ENCODE data around the gene RBM26.

RBM26 gene

GRCh38 chr13:79295906-79296706 is 109.9 kb downstream of the RBM26 start:
- Histone ChIP-seq H3K27me3 (no peaks in the 10 kb centered on the region), H3K36me3 (no peaks in the 10 kb centered on the region), H3K4me1 (no peaks in the 10 kb centered on the region; the same call in 1 of the 2 replicates), H3K9me3 (peaks cover 2% of the 10 kb centered on the region; the same call in 1 of the 2 replicates), H3K4me3 (ENCODE audit: low read depth, low read length) (no peak overlapping the region)
- TF ChIP-seq, protein P1, sequence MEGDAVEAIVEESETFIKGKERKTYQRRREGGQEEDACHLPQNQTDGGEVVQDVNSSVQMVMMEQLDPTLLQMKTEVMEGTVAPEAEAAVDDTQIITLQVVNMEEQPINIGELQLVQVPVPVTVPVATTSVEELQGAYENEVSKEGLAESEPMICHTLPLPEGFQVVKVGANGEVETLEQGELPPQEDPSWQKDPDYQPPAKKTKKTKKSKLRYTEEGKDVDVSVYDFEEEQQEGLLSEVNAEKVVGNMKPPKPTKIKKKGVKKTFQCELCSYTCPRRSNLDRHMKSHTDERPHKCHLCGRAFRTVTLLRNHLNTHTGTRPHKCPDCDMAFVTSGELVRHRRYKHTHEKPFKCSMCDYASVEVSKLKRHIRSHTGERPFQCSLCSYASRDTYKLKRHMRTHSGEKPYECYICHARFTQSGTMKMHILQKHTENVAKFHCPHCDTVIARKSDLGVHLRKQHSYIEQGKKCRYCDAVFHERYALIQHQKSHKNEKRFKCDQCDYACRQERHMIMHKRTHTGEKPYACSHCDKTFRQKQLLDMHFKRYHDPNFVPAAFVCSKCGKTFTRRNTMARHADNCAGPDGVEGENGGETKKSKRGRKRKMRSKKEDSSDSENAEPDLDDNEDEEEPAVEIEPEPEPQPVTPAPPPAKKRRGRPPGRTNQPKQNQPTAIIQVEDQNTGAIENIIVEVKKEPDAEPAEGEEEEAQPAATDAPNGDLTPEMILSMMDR (IDR thresholded peaks at IDR 0.05; ENCODE audit: low read depth, low read length): no peak
- DNase-seq: no peak

DNA sequence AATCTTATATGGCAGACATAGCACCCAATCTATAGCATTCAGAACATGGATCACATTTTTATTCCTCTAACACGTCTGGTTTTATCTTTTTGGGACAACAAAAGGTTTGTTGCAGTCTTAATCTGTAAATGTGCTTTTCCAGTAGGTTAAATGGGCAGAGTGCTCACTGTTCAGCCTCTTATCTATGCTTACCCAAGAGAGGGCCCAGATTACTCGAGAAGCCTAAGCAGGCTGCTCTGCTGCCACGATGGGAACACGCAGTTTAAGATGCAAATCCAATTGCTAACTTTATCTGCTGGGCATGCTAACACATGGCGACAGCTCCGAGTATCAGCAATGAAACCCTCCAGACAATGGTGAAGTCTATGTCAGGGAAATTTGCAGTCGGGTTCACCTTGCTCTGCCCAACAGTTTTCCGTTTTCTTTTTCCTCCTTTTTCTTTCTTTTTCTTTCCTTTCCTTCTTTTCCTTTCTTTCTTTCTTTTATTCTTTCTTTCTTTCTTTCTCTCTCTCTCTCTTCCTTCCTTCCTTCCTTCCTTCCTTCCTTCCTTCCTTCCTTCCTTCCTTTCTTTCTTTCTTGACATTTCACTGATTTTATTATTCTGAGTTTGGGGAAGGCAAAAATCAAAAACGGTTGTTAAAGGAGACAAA is 115.3 kb downstream of the RBM26 start:
- no peaks in the 10 kb centered on the region for H3K9me3 ChIP-seq
- no peaks in the 10 kb centered on the region for H3K27me3 ChIP-seq
- TF ChIP-seq, protein P1 (IDR thresholded peaks at IDR 0.05; ENCODE audit: low read depth, low read length): no peak
- no peak overlapping the region for H3K4me3 ChIP-seq (ENCODE audit: low read depth, low read length)
- DNase-seq: peak; percentile 34
- H3K36me3 ChIP-seq: no peaks in the 10 kb centered on the region
- peaks cover 4% of the 10 kb centered on the region; the same call in 1 of the 2 replicates for H3K4me1 ChIP-seq

DNA sequence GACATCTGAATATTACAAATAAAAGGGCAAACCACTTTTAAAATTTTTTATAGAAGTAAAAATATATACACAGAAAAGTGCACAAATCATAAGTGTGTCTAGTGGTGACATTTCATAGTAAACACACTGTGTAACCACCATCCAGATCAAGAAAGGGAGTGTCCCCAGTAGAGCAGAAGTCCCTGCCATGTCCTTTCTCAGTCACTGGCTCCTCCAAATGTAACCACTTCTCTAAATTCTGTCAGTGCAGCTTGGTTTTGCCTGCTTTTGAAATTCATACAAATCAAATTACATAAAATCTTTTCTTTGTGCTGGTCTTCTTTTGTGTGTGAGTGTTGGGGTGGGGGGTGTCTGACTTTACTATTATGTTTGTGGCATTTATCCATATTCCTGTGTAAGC is 116.5 kb downstream of the RBM26 start:
- DNase-seq: no peak
- Histone ChIP-seq H3K4me3 (ENCODE audit: low read depth, low read length) (no peak overlapping the region), H3K9me3 (no peaks in the 10 kb centered on the region), H3K27me3 (no peaks in the 10 kb centered on the region), H3K36me3 (no peaks in the 10 kb centered on the region), H3K4me1 (peaks cover 4% of the 10 kb centered on the region; the same call in 1 of the 2 replicates)
- TF ChIP-seq, protein P1 (IDR thresholded peaks at IDR 0.05; ENCODE audit: low read depth, low read length): no peak

DNA sequence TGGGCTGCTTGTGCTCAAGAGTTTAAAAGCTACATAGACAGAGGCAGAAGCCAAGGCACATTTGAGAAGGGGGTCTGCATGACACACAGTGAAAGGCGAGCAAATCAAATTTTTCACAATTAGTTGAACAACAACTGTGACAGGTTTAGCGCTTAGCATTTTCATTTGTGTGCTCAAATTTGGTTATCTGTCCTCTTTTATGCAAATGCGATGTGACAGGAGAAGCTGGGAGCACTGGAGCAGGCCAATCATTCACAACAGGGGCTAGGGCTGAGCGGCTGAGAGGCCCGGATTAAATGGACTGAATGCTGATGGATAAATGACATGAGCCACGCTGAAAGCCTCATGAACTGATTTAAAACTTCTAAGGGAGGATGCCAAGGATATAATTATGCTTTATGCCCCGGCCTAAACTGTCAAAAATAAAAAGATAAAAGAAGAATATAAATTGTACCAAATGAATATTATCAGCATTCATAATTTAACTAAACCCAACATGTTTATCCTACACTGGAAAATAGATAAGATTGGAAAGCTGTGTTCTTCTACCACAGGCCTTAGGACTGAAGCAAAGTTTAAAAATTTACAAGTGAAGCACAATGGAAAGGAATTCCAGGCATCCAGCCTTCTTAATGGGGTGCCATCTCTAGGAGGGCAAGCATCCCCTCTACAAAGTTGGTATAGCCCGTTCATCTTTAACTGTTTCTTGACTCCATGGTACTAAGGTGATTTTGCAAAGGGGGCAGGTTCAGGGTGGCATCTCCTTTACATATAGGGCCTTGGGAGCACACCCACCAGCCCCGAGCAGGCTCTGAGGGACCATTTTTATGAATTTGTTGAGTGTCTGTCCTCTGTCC is 117.9 kb downstream of the RBM26 start:
- H3K27me3 ChIP-seq: no peaks in the 10 kb centered on the region
- H3K4me3 ChIP-seq (ENCODE audit: low read depth, low read length): no peak overlapping the region
- no peak for DNase-seq
- peaks cover 4% of the 10 kb centered on the region; the same call in 1 of the 2 replicates for H3K4me1 ChIP-seq
- no peaks in the 10 kb centered on the region for H3K9me3 ChIP-seq
- TF ChIP-seq, protein P1 (IDR thresholded peaks at IDR 0.05; ENCODE audit: low read depth, low read length): no peak
- no peaks in the 10 kb centered on the region for H3K36me3 ChIP-seq

- H3K9me3 ChIP-seq: no peaks in the 10 kb centered on the region
- H3K4me1 ChIP-seq: no peaks in the 10 kb centered on the region
- no peaks in the 10 kb centered on the region for H3K36me3 ChIP-seq
- H3K4me3 ChIP-seq (ENCODE audit: low read depth, low read length): no peak overlapping the region
- H3K27me3 ChIP-seq: no peaks in the 10 kb centered on the region
- no peak for DNase-seq
- TF ChIP-seq, protein P1 (IDR thresholded peaks at IDR 0.05; ENCODE audit: low read depth, low read length): no peak
Observed at GRCh38 chr13:79285159-79285558, 120.9 kb downstream of the RBM26 start.

All from BE2C (cell line).